HG03066 (cell line): ENCODE results near the gene DIP2A.

Experiments used
- ATAC-seq: cut with Tn5 transposase; IDR thresholded peaks from one replicate; pipeline ENCODE4 v1.9.1; 2021; ENCODE audit warnings: low read depth; ENCODE audit not compliant: unreplicated experiment

Gene DIP2A

DNA sequence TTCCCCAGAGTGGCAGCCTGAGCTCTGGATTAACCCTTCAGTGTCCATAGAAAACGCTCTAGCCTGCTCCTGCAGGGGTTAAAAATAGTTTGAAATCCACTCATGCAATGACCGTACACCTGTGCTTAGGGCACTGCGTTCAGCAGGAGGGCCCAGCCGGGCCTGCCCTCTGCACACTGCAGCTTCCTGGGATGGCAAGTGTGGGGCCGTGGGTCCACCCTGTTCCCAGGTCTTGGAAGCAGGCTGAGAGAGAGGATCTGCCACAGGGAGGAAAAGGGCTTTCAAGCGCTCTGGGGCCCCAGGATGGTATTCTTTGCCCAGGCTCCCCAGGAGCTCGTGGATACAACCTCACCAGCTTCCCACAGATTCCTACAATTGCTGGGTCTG, 147.7 kb downstream of the DIP2A start:
- no peak for ATAC-seq

- no peak for ATAC-seq
These were observed 148.9 kb downstream of the DIP2A start for GRCh38 chr21:46607636-46608035.

GRCh38 chr21:46608672-46609111, 150.0 kb downstream of the DIP2A start:
- ATAC-seq = no peak

- ATAC-seq = no peak
These were observed 151.5 kb downstream of the DIP2A start for GRCh38 chr21:46610018-46610701.

DNA sequence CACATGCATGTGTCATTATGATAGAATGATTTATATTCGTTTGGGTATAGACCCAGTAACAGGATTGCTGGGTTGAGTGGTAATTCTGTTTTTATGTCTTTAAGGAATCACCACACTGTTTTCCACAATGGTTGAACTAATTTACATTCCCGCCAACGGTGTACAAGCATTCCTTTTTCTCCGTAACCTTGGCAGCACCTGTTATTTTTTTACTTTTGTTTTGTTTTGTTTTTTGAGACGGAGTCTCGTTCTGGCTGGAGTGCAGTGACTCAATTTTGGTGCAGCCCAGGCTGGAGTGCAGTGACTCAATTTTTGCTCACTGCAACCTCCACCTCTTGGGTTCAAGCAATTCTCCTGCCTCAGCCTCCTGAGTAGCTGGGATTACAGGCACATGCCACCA, 154.7 kb downstream of the DIP2A start:
- ATAC-seq = no peak

GRCh38 chr21:46616050-46616449, 157.4 kb downstream of the DIP2A start:
- no peak for ATAC-seq

GRCh38 chr21:46616656-46617055, 158.0 kb downstream of the DIP2A start:
- ATAC-seq = no peak

DNA sequence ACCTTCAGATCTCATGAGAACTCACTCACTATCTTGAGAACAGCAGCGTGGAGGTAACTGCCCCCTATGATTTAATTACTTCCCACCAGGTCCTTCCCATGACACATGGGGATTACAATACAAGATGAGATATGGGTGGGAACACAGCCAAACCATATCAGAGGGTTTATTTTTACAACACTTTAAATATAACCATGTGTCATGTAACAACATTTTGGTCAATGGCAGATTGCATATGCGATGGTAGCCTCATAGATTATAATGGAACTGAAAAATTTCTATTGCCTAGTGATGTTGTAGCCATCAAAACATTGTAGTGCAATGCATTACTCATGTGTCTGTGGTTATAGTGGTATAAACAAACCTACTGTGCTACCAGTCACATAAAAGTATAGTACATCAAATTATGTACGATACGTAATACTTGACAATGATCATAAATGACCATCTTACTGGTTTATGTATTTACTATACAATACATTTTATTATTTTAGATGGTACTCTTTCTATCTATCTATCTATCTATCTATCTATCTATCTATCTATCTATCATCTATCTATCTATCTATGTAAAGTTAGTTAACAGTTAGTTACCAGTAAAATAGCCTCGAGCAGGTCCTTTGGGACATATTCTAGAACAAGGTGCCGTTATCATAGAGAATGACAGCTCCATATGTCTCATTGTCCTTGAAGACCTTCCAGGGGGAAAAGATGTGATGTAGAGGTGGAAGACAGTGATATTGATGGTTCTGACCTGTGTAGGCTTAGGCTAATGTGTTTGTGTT, 158.8 kb downstream of the DIP2A start:
- ATAC-seq = no peak

DNA sequence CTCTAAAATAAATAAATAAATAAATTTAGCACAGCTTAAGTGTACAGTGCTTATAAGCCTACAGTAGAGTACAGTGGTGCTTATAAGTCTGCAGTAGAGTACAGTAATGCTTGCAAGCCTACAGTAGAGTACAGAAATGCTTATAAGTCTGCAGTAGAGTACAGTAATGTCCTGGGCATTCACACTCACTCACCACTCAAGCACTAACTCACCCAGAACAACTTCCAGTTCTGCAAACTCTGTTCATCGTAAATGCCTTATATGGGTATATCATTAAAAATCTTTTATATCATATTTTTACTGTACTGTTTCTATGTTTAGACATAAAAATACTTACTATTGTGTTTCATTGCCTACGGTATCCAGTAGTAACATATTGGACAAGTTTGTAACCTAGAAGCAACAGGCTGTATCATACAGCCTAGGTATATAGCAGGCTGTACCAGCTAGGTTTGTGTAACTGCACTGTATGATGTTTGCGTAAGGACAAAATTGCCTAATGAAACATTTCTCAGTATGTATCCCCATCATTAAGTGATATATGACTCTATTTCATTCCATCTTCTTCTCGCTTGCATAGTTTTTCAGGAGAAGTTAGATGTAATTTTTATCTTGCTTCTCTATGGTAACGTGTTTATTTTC, 160.2 kb downstream of the DIP2A start:
- no peak for ATAC-seq
